BLaER1 (cell line): ENCODE data around the gene THOC6.

Experiments
- H3K27ac ChIP-seq: shearing (Covaris generic); formaldehyde crosslinking; 2 replicates; pipeline ENCODE4 v1.8.1; 2022
- H3K27me3 ChIP-seq: shearing (Covaris generic); formaldehyde crosslinking; 2 replicates; pipeline ENCODE4 v1.8.1; 2022
- H3K36me3 ChIP-seq: shearing (Covaris generic); formaldehyde crosslinking; 2 replicates; pipeline ENCODE4 v1.8.1; 2022
- H3K4me1 ChIP-seq: shearing (Covaris generic); formaldehyde crosslinking; 2 replicates; pipeline ENCODE4 v1.8.1; 2022
- H3K4me2 ChIP-seq: shearing (Covaris generic); formaldehyde crosslinking; 2 replicates; pipeline ENCODE4 v1.8.1; 2022
- H3K4me3 ChIP-seq: shearing (Covaris generic); formaldehyde crosslinking; 2 replicates; pipeline ENCODE4 v1.8.1; 2022
- H3K9ac ChIP-seq: shearing (Covaris generic); formaldehyde crosslinking; 2 replicates; pipeline ENCODE4 v1.8.1; 2022
- H3K9me3 ChIP-seq: shearing (Covaris generic); formaldehyde crosslinking; 2 replicates; pipeline ENCODE4 v1.8.1; 2022
- H4K20me1 ChIP-seq: shearing (Covaris generic); formaldehyde crosslinking; 2 replicates; pipeline ENCODE4 v1.8.1; 2022
- Cebpa-rat ChIP-seq: shearing (Covaris generic); IDR thresholded peaks from 2 replicates; pipeline ENCODE4 v1.8.1; 2022

Gene THOC6

GRCh38 chr16:3023669-3024478 is at the start of gene THOC6, which contains the start of gene HCFC1R1:
Gene THOC6, plus strand, starts transcription at chr16:3024035. Its CDS starts 292 bp downstream, at chr16:3024327.
Gene HCFC1R1, minus strand, starts transcription at chr16:3023942. Its CDS starts 1 bp downstream, at chr16:3023941.
- H3K9me3 ChIP-seq = no peaks in the 10 kb centered on the region
- H3K4me3 ChIP-seq = peak within 1 kb of the TSS; percentile 79
- peaks cover 75% of the 10 kb centered on the region for H3K4me1 ChIP-seq
- peaks cover 26% of the 10 kb centered on the region for H3K27me3 ChIP-seq
- H3K9ac ChIP-seq = peak within 1 kb of the TSS; percentile 96
- H3K27ac ChIP-seq = peak within 1 kb of the TSS; percentile 99
- H3K36me3 ChIP-seq = peaks cover 23% of the 10 kb centered on the region
- peak within 1 kb of the TSS; percentile 99 for H3K4me2 ChIP-seq
- H4K20me1 ChIP-seq = peaks cover 66% of the 10 kb centered on the region
- no peak for TF ChIP-seq Cebpa-rat

DNA sequence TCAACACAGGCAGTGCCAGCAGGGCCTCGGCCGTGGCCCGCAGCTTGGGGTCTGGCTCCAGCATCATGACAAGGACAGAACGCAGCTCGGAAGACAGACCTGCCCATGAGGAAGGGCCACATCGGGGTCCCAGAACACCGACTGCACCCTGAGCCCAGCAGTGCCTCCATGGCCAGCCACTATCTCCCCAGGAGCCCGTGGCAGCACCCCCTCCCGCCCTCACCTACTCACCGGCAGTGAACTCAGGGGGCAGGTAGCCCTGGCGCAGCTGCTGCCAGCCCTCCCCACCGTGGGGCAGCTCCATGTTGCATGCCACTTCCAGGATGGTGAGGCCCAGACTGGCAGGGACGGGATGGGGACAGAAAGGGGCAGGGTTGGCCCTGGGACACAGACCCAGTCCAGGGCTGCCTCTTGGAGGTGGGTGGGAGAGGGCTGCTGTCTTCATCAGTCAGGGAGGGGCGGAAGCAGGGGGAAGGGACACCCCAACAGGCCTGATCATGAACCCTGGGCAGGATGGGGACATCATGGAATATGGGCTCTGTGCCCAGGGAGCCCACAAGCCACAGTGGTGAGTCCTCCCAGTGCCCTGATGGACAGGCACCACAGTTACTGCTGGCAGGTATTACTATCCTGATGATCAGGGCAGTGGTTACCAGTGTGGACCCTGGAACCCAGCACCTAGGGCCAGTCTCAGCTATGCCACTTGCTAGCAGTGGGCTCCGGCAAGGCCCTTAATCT is 49.3 kb upstream of the THOC6 start:
- Histone ChIP-seq H3K9ac (peak overlapping the region; percentile 92), H3K27ac (peak overlapping the region; percentile 91), H3K27me3 (no peaks in the 10 kb centered on the region), H3K9me3 (no peaks in the 10 kb centered on the region), H3K36me3 (peaks cover 46% of the 10 kb centered on the region), H3K4me3 (peak overlapping the region; percentile 93), H3K4me1 (peaks cover 93% of the 10 kb centered on the region), H3K4me2 (peak overlapping the region; percentile 97), H4K20me1 (peaks cover 77% of the 10 kb centered on the region)
- TF ChIP-seq Cebpa-rat = no peak

DNA sequence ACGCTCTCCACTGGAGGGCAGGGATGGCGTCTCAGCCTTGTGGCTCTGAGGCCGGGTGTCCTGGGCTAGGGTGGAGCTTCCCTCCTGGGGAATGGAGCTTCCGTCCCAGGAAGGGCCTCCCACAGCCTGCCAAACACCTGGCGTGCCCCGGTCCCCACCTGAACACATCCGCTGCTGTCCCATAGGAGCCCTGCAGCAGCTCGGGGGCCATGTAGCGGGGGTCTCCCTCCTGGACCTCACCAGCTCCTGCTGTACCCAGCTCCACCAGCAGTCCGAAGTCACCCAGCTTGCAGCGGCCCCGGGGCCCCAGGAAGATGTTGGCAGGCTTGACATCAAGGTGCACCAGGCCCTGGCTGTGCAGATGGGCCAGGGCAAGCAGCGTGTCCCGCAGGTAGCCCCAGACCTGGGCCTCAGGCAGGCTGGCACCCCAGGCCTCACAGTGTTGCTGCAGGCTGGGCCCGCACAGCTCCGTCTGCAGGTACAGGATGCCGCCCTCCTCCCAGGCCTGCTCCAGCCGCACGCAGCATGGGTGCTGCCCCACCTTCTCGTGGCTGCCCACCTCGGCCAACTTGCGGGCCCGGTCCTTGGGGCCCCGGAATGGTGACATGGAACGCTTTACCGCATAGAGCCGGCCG is 48.6 kb upstream of the THOC6 start:
- Histone ChIP-seq H3K4me1 (peaks cover 96% of the 10 kb centered on the region), H3K4me3 (peak overlapping the region; percentile 93), H3K27me3 (no peaks in the 10 kb centered on the region), H4K20me1 (peaks cover 71% of the 10 kb centered on the region), H3K4me2 (peak overlapping the region; percentile 97), H3K36me3 (peaks cover 46% of the 10 kb centered on the region), H3K9me3 (no peaks in the 10 kb centered on the region), H3K9ac (peak overlapping the region; percentile 92), H3K27ac (peak overlapping the region; percentile 91; the same call in 1 of the 2 replicates)
- TF ChIP-seq Cebpa-rat = no peak

GRCh38 chr16:2976201-2976600 is 47.6 kb upstream of the THOC6 start:
- peaks cover 46% of the 10 kb centered on the region for H3K36me3 ChIP-seq
- H3K9ac ChIP-seq = peak overlapping the region; percentile 36
- peaks cover 93% of the 10 kb centered on the region for H3K4me1 ChIP-seq
- peak overlapping the region; percentile 97 for H3K4me2 ChIP-seq
- no peak for TF ChIP-seq Cebpa-rat
- H3K4me3 ChIP-seq = no peak overlapping the region
- peak overlapping the region; percentile 91 for H3K27ac ChIP-seq
- H3K9me3 ChIP-seq = no peaks in the 10 kb centered on the region
- peaks cover 62% of the 10 kb centered on the region for H4K20me1 ChIP-seq
- no peaks in the 10 kb centered on the region for H3K27me3 ChIP-seq

DNA sequence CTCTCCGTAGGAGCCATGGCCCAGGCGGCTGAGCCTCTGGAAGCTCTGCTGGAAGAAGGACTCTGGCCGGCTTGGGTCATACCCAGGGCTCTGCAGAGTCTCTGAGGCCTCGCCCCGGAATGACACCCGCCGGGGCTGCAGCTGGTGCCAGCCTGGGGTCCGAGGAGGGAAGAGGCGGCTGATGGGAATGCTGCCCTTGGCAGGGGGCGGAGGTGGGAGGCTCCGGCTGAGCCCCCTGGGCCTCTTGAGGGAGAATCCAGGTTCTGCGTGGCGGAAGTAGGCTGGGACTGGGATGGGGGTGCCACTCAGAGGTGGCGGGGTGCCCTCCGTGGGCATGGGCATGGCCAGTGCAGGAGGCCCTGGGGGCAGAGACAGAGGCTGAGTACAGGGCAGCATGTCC is 47.2 kb upstream of the THOC6 start:
- peak overlapping the region; percentile 91 for H3K27ac ChIP-seq
- H3K4me3 ChIP-seq = no peak overlapping the region
- peaks cover 57% of the 10 kb centered on the region for H4K20me1 ChIP-seq
- peak overlapping the region; percentile 97 for H3K4me2 ChIP-seq
- peak overlapping the region; percentile 36 for H3K9ac ChIP-seq
- H3K27me3 ChIP-seq = no peaks in the 10 kb centered on the region
- no peak for TF ChIP-seq Cebpa-rat
- peaks cover 43% of the 10 kb centered on the region for H3K36me3 ChIP-seq
- H3K9me3 ChIP-seq = no peaks in the 10 kb centered on the region
- H3K4me1 ChIP-seq = peaks cover 93% of the 10 kb centered on the region

DNA sequence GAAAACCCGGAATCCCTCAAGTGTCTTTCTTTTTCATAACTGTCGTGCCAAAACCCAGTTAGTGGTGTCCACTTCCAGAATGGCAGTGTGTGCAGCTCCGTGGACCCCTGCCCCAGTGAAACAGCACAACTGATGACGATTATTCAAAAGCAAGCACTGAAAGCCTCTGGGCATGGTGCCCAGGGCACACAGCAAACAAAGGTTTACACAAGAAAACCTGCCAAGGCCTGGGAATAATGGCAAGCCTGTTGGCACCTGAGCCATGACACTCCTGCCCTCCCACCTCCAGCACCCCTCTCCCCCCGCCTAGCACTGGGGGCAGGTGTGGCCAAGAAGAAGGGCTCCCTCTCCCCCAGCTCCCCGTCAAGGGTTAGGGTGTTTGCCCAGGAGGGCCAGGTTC is 46.4 kb upstream of the THOC6 start:
- H3K27ac ChIP-seq = peak overlapping the region; percentile 91
- H3K27me3 ChIP-seq = no peaks in the 10 kb centered on the region
- TF ChIP-seq Cebpa-rat = no peak
- H3K9ac ChIP-seq = peak overlapping the region; percentile 36; the same call in 1 of the 2 replicates
- no peaks in the 10 kb centered on the region for H3K9me3 ChIP-seq
- peaks cover 39% of the 10 kb centered on the region for H3K36me3 ChIP-seq
- peaks cover 93% of the 10 kb centered on the region for H3K4me1 ChIP-seq
- peak overlapping the region; percentile 97 for H3K4me2 ChIP-seq
- H3K4me3 ChIP-seq = no peak overlapping the region
- peaks cover 50% of the 10 kb centered on the region for H4K20me1 ChIP-seq

DNA sequence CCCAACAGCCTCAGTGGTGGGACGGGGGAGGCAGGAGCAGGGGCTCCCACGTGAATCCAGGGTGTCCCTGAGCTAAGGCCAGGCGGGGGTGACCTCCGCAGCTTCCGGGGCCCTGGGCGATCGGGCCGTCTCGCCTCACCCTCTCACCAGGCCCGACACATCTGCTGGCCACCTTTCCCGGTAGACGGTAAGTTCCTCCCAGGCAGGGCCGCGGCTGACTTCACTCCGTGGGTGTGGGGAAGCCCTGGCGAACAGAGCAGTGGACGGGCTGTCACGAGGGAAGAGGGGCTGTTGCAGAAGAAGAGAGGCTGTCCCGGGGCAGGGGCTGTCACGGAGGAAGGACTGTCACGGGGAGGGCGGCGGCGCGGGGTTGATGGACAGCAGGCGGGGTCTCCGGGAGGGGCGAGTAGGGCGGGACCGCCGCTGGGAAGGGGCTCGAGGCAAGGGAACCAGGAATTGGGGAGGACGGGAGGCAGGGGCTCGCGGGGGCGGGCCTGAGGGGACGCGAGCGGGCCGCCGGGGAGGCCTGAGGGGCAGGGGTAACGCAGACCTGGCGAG is 44.1 kb upstream of the THOC6 start:
- peak overlapping the region; percentile 88 for H3K9ac ChIP-seq
- H3K27ac ChIP-seq = peak overlapping the region; percentile 93
- no peak for TF ChIP-seq Cebpa-rat
- H4K20me1 ChIP-seq = peaks cover 35% of the 10 kb centered on the region
- peaks cover 90% of the 10 kb centered on the region for H3K4me1 ChIP-seq
- no peaks in the 10 kb centered on the region for H3K9me3 ChIP-seq
- peaks cover 35% of the 10 kb centered on the region for H3K36me3 ChIP-seq
- H3K27me3 ChIP-seq = no peaks in the 10 kb centered on the region
- H3K4me3 ChIP-seq = peak overlapping the region; percentile 89
- peak overlapping the region; percentile 97 for H3K4me2 ChIP-seq

DNA sequence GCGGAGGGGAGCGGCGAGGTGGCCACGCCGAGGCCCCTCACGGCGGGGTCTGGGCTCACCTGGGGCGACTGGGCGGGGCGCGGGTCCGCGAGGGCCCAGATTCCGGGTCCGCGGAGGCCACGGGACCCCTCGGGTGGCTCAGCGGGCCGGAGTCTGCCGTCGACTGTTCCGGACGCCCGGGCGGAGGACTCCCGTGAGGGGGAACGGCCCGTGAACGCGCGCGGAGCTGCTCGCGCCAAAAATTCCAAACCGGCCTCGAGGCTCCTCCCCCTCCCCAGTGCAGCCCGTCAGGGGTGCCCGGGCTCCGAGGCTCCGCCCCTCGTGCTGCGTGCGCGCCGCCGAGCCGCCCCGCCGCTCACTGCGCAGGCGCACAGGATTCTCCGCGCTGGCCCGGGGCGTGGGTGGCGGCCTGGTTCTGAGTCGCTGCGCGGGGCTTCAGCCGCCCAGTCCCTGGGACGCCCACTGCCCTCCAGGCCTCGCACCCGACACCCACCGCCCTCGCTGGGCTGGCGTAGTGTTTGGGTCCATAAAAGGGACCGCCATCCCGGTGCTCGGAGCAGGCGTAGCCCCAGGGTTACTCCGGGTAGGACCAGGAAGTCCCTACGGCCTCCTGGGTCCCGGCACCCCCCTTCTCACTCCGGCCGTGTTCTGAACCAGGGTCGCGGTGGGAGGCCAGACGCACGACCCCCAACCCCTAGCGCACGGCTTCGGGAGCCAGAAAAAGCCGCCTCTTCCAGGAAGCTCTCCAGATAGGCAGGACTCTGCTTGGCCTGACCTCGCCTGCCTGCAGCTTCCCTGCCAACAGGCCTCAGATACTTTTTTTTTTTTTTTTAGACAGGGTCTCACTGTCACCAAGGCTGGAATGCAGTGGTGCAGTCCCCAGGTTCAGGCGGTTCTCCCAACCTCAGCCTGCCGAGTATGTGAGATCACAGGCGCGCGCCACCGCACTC is 43.3 kb upstream of the THOC6 start, which contains the start of gene PKMYT1:
TSS of gene PKMYT1 (minus strand) at position 220 of the 950 bp plus-strand sequence. CDS start 789 bp downstream, outside the sequence.
- Histone ChIP-seq H3K4me1 (peaks cover 82% of the 10 kb centered on the region), H3K4me2 (peak within 1 kb of the TSS; percentile 97), H3K9ac (peak within 1 kb of the TSS; percentile 88), H3K27ac (peak within 1 kb of the TSS; percentile 93), H4K20me1 (peaks cover 28% of the 10 kb centered on the region), H3K9me3 (no peaks in the 10 kb centered on the region), H3K27me3 (no peaks in the 10 kb centered on the region), H3K4me3 (peak within 1 kb of the TSS; percentile 89), H3K36me3 (peaks cover 28% of the 10 kb centered on the region)
- no peak for TF ChIP-seq Cebpa-rat
